Right hindlimb (tissue), 1 donor: Measurements from ENCODE around the gene SMAD5.
A peak's percentile ranks its signal among the peaks of the same experiment; 100 is the strongest.

ENCODE experiments used
- DNase-seq: peaks from one replicate; pipeline ENCODE4 v3.0.0-alpha.2; 2018

SMAD5 gene

GRCh38 chr5:136132557-136133221 lies at the start of gene SMAD5:
TSS of gene SMAD5 (plus strand) at chr5:136132845. CDS start at chr5:136153761, 20,916 bp downstream.
- peak; percentile 97 for DNase-seq

GRCh38 chr5:136084698-136085097 lies 47.9 kb upstream of the SMAD5 start:
- no peak for DNase-seq

GRCh38 chr5:136086783-136087566 lies 45.7 kb upstream of the SMAD5 start:
- DNase-seq: no peak

GRCh38 chr5:136087961-136088871 lies 44.4 kb upstream of the SMAD5 start:
- peak; percentile 91 for DNase-seq

- no peak for DNase-seq
Measured at GRCh38 chr5:136089791-136090190, 42.9 kb upstream of the SMAD5 start.

- no peak for DNase-seq
Measured at GRCh38 chr5:136090319-136090718, 42.3 kb upstream of the SMAD5 start.

GRCh38 chr5:136094189-136094912 lies 38.3 kb upstream of the SMAD5 start:
- DNase-seq: no peak

- DNase-seq: no peak
Measured at GRCh38 chr5:136094913-136095641, 37.6 kb upstream of the SMAD5 start.

GRCh38 chr5:136098176-136098575 lies 34.5 kb upstream of the SMAD5 start:
- DNase-seq: no peak

GRCh38 chr5:136099870-136100269 lies 32.8 kb upstream of the SMAD5 start:
- DNase-seq: no peak

- DNase-seq: no peak
Measured at GRCh38 chr5:136101884-136102283, 30.8 kb upstream of the SMAD5 start.

GRCh38 chr5:136103118-136103517 lies 29.5 kb upstream of the SMAD5 start:
- DNase-seq: no peak

GRCh38 chr5:136104306-136104965 lies 28.2 kb upstream of the SMAD5 start:
- DNase-seq: peak; percentile 40

GRCh38 chr5:136106351-136107031 lies 26.2 kb upstream of the SMAD5 start:
- no peak for DNase-seq

- no peak for DNase-seq
Measured at GRCh38 chr5:136108180-136108611, 24.4 kb upstream of the SMAD5 start.

- no peak for DNase-seq
Measured at GRCh38 chr5:136108766-136109165, 23.9 kb upstream of the SMAD5 start.

- no peak for DNase-seq
Measured at GRCh38 chr5:136109453-136110135, 23.1 kb upstream of the SMAD5 start.

GRCh38 chr5:136113606-136114005 lies 19.0 kb upstream of the SMAD5 start:
- DNase-seq: no peak

GRCh38 chr5:136114414-136115125 lies 18.1 kb upstream of the SMAD5 start:
- DNase-seq: no peak
